Mammary epithelial cell (primary cell): ENCODE data around the gene CIBAR2.

Experiments used
- CTCF ChIP-seq, 2 donors: IDR thresholded peaks in 1 of 2; conservative IDR thresholded peaks in 1 of 2; 2 replicates each; pipeline ENCODE4 v1.5.1; 2011 to 2012; ENCODE audit warnings: inconsistent platforms in 2 of 2, low read length in 2 of 2, mild to moderate bottlenecking in 2 of 2, control low read depth in 1 of 2, low read depth in 1 of 2; ENCODE audit not compliant: insufficient read depth in 1 of 2; ENCODE audit errors: extremely low read depth in 1 of 2
- EZH2 ChIP-seq: IDR thresholded peaks from 2 replicates; pipeline ENCODE4 v1.6.1; 2012; ENCODE audit warnings: low read length, inconsistent platforms, borderline replicate concordance

GRCh38 chr16:85157813-85158742 lies 45.8 kb upstream of the CIBAR2 start:
- TF ChIP-seq CTCF (conservative IDR thresholded peaks at IDR 0.05 in 1 of 2, IDR thresholded peaks at IDR 0.05 in 1 of 2; ENCODE audit: extremely low read depth in 1 of 2, insufficient read depth in 1 of 2, low read depth in 1 of 2, low read length in 2 of 2), result no peak
- TF ChIP-seq EZH2, result no peak
